Calu3 (cell line): ENCODE data around the gene SRP14. TPM values are rescaled to one million over a fixed set of nuclear protein-coding genes. Genes with fewer than 3 reads are reported as not detected.

Experiments
- BruUV-seq: library from RNA; stranded (reverse); fragments of 400-500 nt; replicated peaks from 2 replicates; lab custom pipeline; 2021; lab: Mats Ljungman, UMichigan
- CTCF ChIA-PET: fragments of 300-600 bp; sonication (Branson Sonifier 250); formaldehyde crosslinking; loops from one replicate; lab custom pipeline; 2022; ENCODE audit warnings: antibody characterized with exemption; lab: Charles Lee
- DNase-seq: peaks from one replicate; pipeline ENCODE4 v3.0.0; 2022
- H3K27ac Mint-ChIP-seq: one replicate; pipeline ENCODE4 v1.8.0; 2022; ENCODE audit warnings: mixed read lengths; ENCODE audit not compliant: unreplicated experiment
- H3K27me3 Mint-ChIP-seq: one replicate; pipeline ENCODE4 v1.8.0; 2022; ENCODE audit warnings: mixed read lengths; ENCODE audit not compliant: unreplicated experiment
- H3K36me3 Mint-ChIP-seq: one replicate; pipeline ENCODE4 v1.8.0; 2022; ENCODE audit warnings: mild to moderate bottlenecking, moderate library complexity, mixed read lengths; ENCODE audit not compliant: insufficient read depth, unreplicated experiment
- H3K4me1 Mint-ChIP-seq: one replicate; pipeline ENCODE4 v1.8.0; 2022; ENCODE audit warnings: mild to moderate bottlenecking, low read depth, mixed read lengths; ENCODE audit not compliant: unreplicated experiment
- H3K4me3 Mint-ChIP-seq: one replicate; pipeline ENCODE4 v1.8.0; 2022; ENCODE audit warnings: mild to moderate bottlenecking, low read depth, moderate library complexity, mixed read lengths; ENCODE audit not compliant: unreplicated experiment
- H3K9me3 Mint-ChIP-seq: one replicate; pipeline ENCODE4 v1.8.0; 2022; ENCODE audit warnings: low read depth, mixed read lengths; ENCODE audit not compliant: unreplicated experiment
- CTCF ChIP-seq: fragments of 200-600 bp; IDR thresholded peaks from one replicate; pipeline ENCODE4 v1.8.0; 2022; ENCODE audit warnings: antibody characterized with exemption; ENCODE audit not compliant: unreplicated experiment
- intact Hi-C: fragments of 100-400 bp; cut with micrococcal nuclease; formaldehyde crosslinking; loops from one replicate; pipeline ENCODE4 v1.10.0; 2022; ENCODE audit not compliant: unreplicated experiment
- total RNA-seq: library from RNA; stranded (reverse); gene quantifications from 2 replicates; pipeline ENCODE4 v1.2.3, GENCODE V29; 2022

The SRP14 gene
- total RNA-seq, 1 experiment from 2014 or later, result 113 TPM

- BruUV-seq, result no TSS peak
- Mint-ChIP-seq H3K9me3 (no peaks in the 10 kb centered on the region), H3K4me1 (no peaks in the 10 kb centered on the region), H3K4me3 (no peak overlapping the region), H3K27ac (no peak overlapping the region), H3K27me3 (no peaks in the 10 kb centered on the region), H3K36me3 (no peaks in the 10 kb centered on the region)
- TF ChIP-seq CTCF, result no peak
- CTCF ChIA-PET, result no interaction called here
- intact Hi-C loops, result no loop called here
- no peak for DNase-seq
Measured at GRCh38 chr15:40011303-40011702, 27.7 kb downstream of the SRP14 start.

DNA sequence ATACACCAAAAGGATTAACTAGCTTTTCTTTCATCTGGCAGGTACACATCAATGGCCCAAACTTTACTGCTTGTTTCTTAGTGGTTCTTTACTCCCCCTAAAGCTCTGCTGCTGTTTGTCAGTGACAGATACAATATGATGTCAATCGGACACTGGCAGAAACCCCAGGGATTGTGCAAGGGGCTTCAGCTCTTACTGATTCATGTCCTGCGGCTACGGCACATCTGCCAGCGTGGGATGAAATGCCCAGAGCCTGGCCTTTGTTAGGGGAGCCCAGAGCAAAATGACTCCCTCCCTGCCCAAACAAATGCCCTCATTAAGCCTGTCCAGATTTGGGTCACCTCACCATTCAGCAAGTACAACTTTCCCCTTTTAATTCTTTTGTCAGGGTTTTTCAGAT is 28.3 kb downstream of the SRP14 start:
- Mint-ChIP-seq H3K27ac (no peak overlapping the region), H3K4me1 (no peaks in the 10 kb centered on the region)

GRCh38 chr15:40008061-40008765 is 30.8 kb downstream of the SRP14 start:
- TF ChIP-seq CTCF, result no peak
- Mint-ChIP-seq H3K27me3 (no peaks in the 10 kb centered on the region), H3K36me3 (no peaks in the 10 kb centered on the region), H3K4me3 (no peak overlapping the region), H3K27ac (no peak overlapping the region), H3K9me3 (no peaks in the 10 kb centered on the region), H3K4me1 (no peaks in the 10 kb centered on the region)
- intact Hi-C loops, result no loop called here
- CTCF ChIA-PET, result no interaction called here
- BruUV-seq, result no TSS peak
- no peak for DNase-seq

More for the DNA sequence above, 28.3 kb downstream of the SRP14 start:
- CTCF ChIA-PET, result no interaction called here
- no peaks in the 10 kb centered on the region for H3K9me3 Mint-ChIP-seq
- BruUV-seq, result no TSS peak
- intact Hi-C loops, result no loop called here
- no peak for DNase-seq
- no peak for TF ChIP-seq CTCF
- H3K36me3 Mint-ChIP-seq, result no peaks in the 10 kb centered on the region
- no peaks in the 10 kb centered on the region for H3K27me3 Mint-ChIP-seq
- H3K4me3 Mint-ChIP-seq, result no peak overlapping the region

DNA sequence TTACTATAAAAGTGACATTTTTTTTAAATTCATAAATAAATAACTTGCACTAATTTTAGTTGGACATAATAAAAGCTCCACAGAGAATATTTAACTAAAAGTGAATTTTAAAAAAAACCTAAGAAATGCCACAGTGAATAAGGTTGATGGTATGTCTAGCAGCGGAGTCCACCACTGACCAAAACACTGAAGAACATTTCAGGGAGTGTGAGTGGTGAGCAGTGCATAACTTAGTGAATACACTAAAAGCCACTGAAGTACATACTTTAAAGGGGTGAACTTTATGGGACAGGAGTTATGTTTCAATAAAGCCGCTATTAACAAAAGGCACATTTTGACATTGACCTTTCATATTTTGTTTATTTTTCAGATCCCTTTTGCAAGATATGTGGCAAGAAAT is 32.3 kb downstream of the SRP14 start:
- no peak for DNase-seq
- intact Hi-C loops, result no loop called here
- Mint-ChIP-seq H3K4me3 (no peak overlapping the region), H3K27me3 (no peaks in the 10 kb centered on the region), H3K27ac (no peak overlapping the region), H3K9me3 (no peaks in the 10 kb centered on the region), H3K4me1 (no peaks in the 10 kb centered on the region), H3K36me3 (no peaks in the 10 kb centered on the region)
- CTCF ChIA-PET, result no interaction called here
- TF ChIP-seq CTCF, result no peak
- BruUV-seq, result no TSS peak
